K562 (cell line): ENCODE results near the gene GLYAT. TPM values are rescaled to one million over a fixed set of nuclear protein-coding genes. Genes with fewer than 3 reads are reported as not detected.

Experiments
- ATAC-seq: fragments of 200-7000 bp; cut with Tn5 transposase; 3 replicates; pipeline ENCODE4 v1.9.1; 2020; ENCODE audit warnings: moderate library complexity
- BruUV-seq: library from RNA; stranded (reverse); fragments of 400-500 nt; replicated peaks from 2 replicates; lab custom pipeline; 2021; lab: Mats Ljungman, UMichigan
- CTCF ChIA-PET: fragments of 300-600 bp; formaldehyde crosslinking; extraction: SDS; loops from one replicate; lab custom pipeline; 2021; ENCODE audit warnings: low intra/inter-chr PET ratio; lab: Yijun Ruan, JAX
- POLR2A ChIA-PET: fragments of 300-600, 350-650 bp; sonication (Branson Sonifier 250); formaldehyde crosslinking; extraction: SDS; loops from one replicate; lab custom pipeline; 2021; ENCODE audit warnings: antibody characterized with exemption, inconsistent platforms; lab: Yijun Ruan, JAX
- DNase-seq, 4 experiments: peaks; one replicate each; pipeline versions ENCODE4 v3.0.0 to v3.0.0-alpha.2; 2011 to 2018; ENCODE audit warnings: low spot score in 3 of 4, mixed read lengths in 3 of 4; ENCODE audit errors: extremely low read depth in 1 of 4
- FAIRE-seq: peaks from 2 replicates; lab custom pipeline; 2011; peaks lifted over from hg19 to GRCh38; lab: Jason Lieb, UNC
- H2AFZ ChIP-seq: 2 replicates; pipeline ENCODE4 v1.6.0; 2011; ENCODE audit warnings: low read depth, low read length, control low read depth, inconsistent platforms
- H3K27ac ChIP-seq: fragments of 200-600 bp; 3 replicates; pipeline ENCODE4 v1.8.0; 2011; ENCODE audit warnings: low read depth, mild to moderate bottlenecking, control low read depth, inconsistent platforms, low read length, moderate library complexity, mixed read lengths; ENCODE audit errors: extremely low read depth
- H3K27me3 ChIP-seq, 2 experiments: fragments of 300-600 bp in 1 of 2; 2 replicates in 1 of 2; 3 replicates in 1 of 2; pipeline versions ENCODE4 v1.6.0 to v1.8.0; 2011; ENCODE audit warnings: inconsistent platforms in 2 of 2, low read length in 2 of 2, mild to moderate bottlenecking in 1 of 2, mixed read lengths in 1 of 2, moderate library complexity in 1 of 2; ENCODE audit not compliant: control insufficient read depth in 2 of 2, insufficient read depth in 2 of 2
- H3K36me3 ChIP-seq: fragments of 300-600 bp; 3 replicates; pipeline ENCODE4 v1.8.0; 2011; ENCODE audit warnings: mild to moderate bottlenecking, low read length, inconsistent platforms; ENCODE audit not compliant: control insufficient read depth, insufficient read depth
- H3K4me1 ChIP-seq, 2 experiments: fragments of 200-600 bp in 1 of 2; replicated peaks in 1 of 2; 2 replicates in 1 of 2; 3 replicates in 1 of 2; pipeline versions ENCODE4 v1.5.1 to v1.8.0; 2011; ENCODE audit warnings: inconsistent platforms in 2 of 2, low read length in 2 of 2, mild to moderate bottlenecking in 1 of 2, mixed read lengths in 1 of 2, moderate library complexity in 1 of 2; ENCODE audit not compliant: control insufficient read depth in 2 of 2, insufficient read depth in 2 of 2
- H3K4me2 ChIP-seq: 2 replicates; pipeline ENCODE4 v1.6.1; 2011; ENCODE audit warnings: low read length, control low read depth, inconsistent platforms, mixed read lengths; ENCODE audit not compliant: insufficient read depth
- H3K4me3 ChIP-seq: fragments of 200-600 bp; sonication (generic), shearing (Covaris generic); 2 replicates; pipeline ENCODE4 v1.5.1; 2016; ENCODE audit warnings: control low read depth, inconsistent platforms
- H3K79me2 ChIP-seq: fragments of 200-600 bp; 3 replicates; pipeline ENCODE4 v1.8.0; 2011; ENCODE audit warnings: low read length, inconsistent platforms; ENCODE audit not compliant: control insufficient read depth, insufficient read depth
- H3K9ac ChIP-seq, 2 experiments: 2 replicates each; pipeline versions ENCODE4 v1.6.0 to v1.6.1; 2011; ENCODE audit warnings: low read depth in 2 of 2, low read length in 2 of 2, control low read depth in 1 of 2, inconsistent platforms in 1 of 2, mild to moderate bottlenecking in 1 of 2, mixed read lengths in 1 of 2; ENCODE audit not compliant: insufficient read depth in 1 of 2
- H3K9me1 ChIP-seq: one replicate; pipeline ENCODE4 v1.6.0; 2011; ENCODE audit warnings: inconsistent platforms, mild to moderate bottlenecking, low read length, moderate library complexity; ENCODE audit not compliant: control insufficient read depth, insufficient read depth
- H3K9me3 ChIP-seq: replicated peaks from 2 replicates; pipeline ENCODE4 v1.5.1; 2011; ENCODE audit warnings: low read depth, low read length, inconsistent platforms; ENCODE audit not compliant: control insufficient read depth, insufficient read depth
- H4K20me1 ChIP-seq: replicated peaks from 2 replicates; pipeline ENCODE4 v1.6.1; 2011; ENCODE audit warnings: low read length, inconsistent platforms, mixed read lengths; ENCODE audit not compliant: control insufficient read depth, insufficient read depth
- BRD4 ChIP-seq: fragments of 200-600 bp; sonication (generic); IDR thresholded peaks from 2 replicates; pipeline ENCODE4 v1.6.1; 2017; ENCODE audit warnings: inconsistent platforms
- CBX5 ChIP-seq: IDR thresholded peaks from 2 replicates; pipeline ENCODE4 v1.6.1; 2014; ENCODE audit warnings: low read depth, borderline replicate concordance
- CXXC5 ChIP-seq: fragments of 250-450 bp; sonication (Bioruptor Pico); IDR thresholded peaks from 2 replicates; pipeline ENCODE4 v1.8.0; 2022; ENCODE audit warnings: inconsistent platforms, mild to moderate bottlenecking, moderate library complexity
- DMBX1 ChIP-seq: fragments of 250-450 bp; sonication (Bioruptor Pico); IDR thresholded peaks from 2 replicates; pipeline ENCODE4 v1.8.0; 2022; ENCODE audit warnings: inconsistent platforms, mild to moderate bottlenecking, moderate library complexity, borderline replicate concordance
- FOXJ3 ChIP-seq: sonication (generic); formaldehyde crosslinking; IDR thresholded peaks from 2 replicates; pipeline ENCODE4 v1.4.0; 2020; ENCODE audit warnings: mild to moderate bottlenecking, missing genetic modification reagents
- FOXO4 ChIP-seq: fragments of 450-650 bp; formaldehyde crosslinking; IDR thresholded peaks from 2 replicates; pipeline ENCODE4 v1.4.0; 2020; ENCODE audit warnings: mild to moderate bottlenecking, moderate library complexity
- GATAD2B ChIP-seq: fragments of 450-650 bp; IDR thresholded peaks from 2 replicates; pipeline ENCODE4 v1.6.1; 2017; ENCODE audit warnings: mild to moderate bottlenecking, borderline replicate concordance
- HDGF ChIP-seq: fragments of 450-650 bp; IDR thresholded peaks from 2 replicates; pipeline ENCODE4 v1.6.1; 2016
- HOXB6 ChIP-seq: fragments of 250-450 bp; sonication (Bioruptor Pico); IDR thresholded peaks from 2 replicates; pipeline ENCODE4 v1.5.1; 2022; ENCODE audit warnings: mild to moderate bottlenecking, borderline replicate concordance
- KLF13 ChIP-seq: fragments of 450-650 bp; IDR thresholded peaks from 2 replicates; pipeline ENCODE4 v1.6.1; 2016; ENCODE audit warnings: missing genetic modification characterization, low read depth, mild to moderate bottlenecking, missing compliant biosample characterization, moderate library complexity, borderline replicate concordance
- MAX ChIP-seq: sonication (generic); formaldehyde crosslinking; IDR thresholded peaks from 2 replicates; pipeline ENCODE4 v1.9.0; 2022; ENCODE audit warnings: mild to moderate bottlenecking, missing genetic modification reagents
- SLC30A9 ChIP-seq: fragments of 250-450 bp; sonication (Bioruptor Pico); IDR thresholded peaks from 2 replicates; pipeline ENCODE4 v1.8.0; 2022; ENCODE audit warnings: mild to moderate bottlenecking, moderate library complexity
- ZC3H8 ChIP-seq: fragments of 450-650 bp; IDR thresholded peaks from 2 replicates; pipeline ENCODE4 v1.6.1; 2017
- ZEB2 ChIP-seq: fragments of 450-650 bp; IDR thresholded peaks from 2 replicates; pipeline ENCODE4 v1.6.1; 2016
- ZNF589 ChIP-seq: fragments of 200-800 bp; sonication (Bioruptor generic); IDR thresholded peaks from 2 replicates; pipeline ENCODE4 v1.6.1; 2016; ENCODE audit warnings: low read depth, missing genetic modification characterization, missing compliant biosample characterization
- ZNF644 ChIP-seq: fragments of 200-800 bp; sonication (Bioruptor generic); IDR thresholded peaks from 2 replicates; pipeline ENCODE4 v1.6.1; 2016; ENCODE audit warnings: low read depth, missing genetic modification characterization, missing compliant biosample characterization
- WGBS: fragments of 100-300 bp; shearing (Covaris generic); methylation state at CpG from one replicate; pipeline ENCODE4 v1.1.6; 2016; ENCODE audit warnings: low coverage, mixed read lengths; ENCODE audit not compliant: insufficient coverage; ENCODE audit errors: missing lambda C conversion rate; 5-methylcytosine and 5-hydroxymethylcytosine counted together
- in situ Hi-C: fragments of 300-500 bp; cut with MboI; formaldehyde crosslinking; loops from 4 replicates; pipeline ENCODE4 v1.15.0; 2018; ENCODE audit warnings: inconsistent platforms, mixed read lengths
- intact Hi-C: fragments of 100-400 bp; cut with micrococcal nuclease; formaldehyde crosslinking; loops from 2 replicates; pipeline ENCODE4 v1.14.2; 2022
- polyA plus RNA-seq, 8 experiments: library from polyadenylated mRNA; depleted of rRNA in 4 of 8; stranded (reverse) in 5 of 8; unstranded in 3 of 8; fragments of >200 nt; fragmentation: Nextera tagmentation in 2 of 8; fragmentation: Illumina TruSeq in 1 of 8; extraction: Ambion mirVana in 2 of 8; extraction: Trizol in 1 of 8; gene quantifications; 2 replicates each; pipeline versions ENCODE4 v1.2.1 to v1.2.3, GENCODE V29; 2011 to 2014; ENCODE audit warnings: inconsistent platforms in 1 of 8, missing spikeins in 1 of 8
- total RNA-seq, 7 experiments: library from RNA; depleted of rRNA in 6 of 7; stranded (reverse); fragments of >200 nt in 6 of 7; fragmentation: Illumina TruSeq in 2 of 7; extraction: Trizol in 2 of 7; gene quantifications; 2 replicates each; pipeline versions ENCODE4 v1.2.1 to v1.2.3, GENCODE V29; 2011 to 2021; ENCODE audit warnings: low replicate concordance in 1 of 7

GLYAT gene
- total and polyA plus RNA-seq, 9 of the 15 experiments (the other 6 are each of a cell fraction or from before 2014, with no cell fraction given), result not detected

GRCh38 chr11:58769308-58769707 is 37.6 kb upstream of the GLYAT start (continued):
- TF ChIP-seq MAX (CRISPR knock-in tag), result no peak
- no peak for TF ChIP-seq HDGF
- TF ChIP-seq DMBX1 (CRISPR knock-in tag), result no peak
- TF ChIP-seq FOXJ3 (CRISPR knock-in tag), result no peak
- no peak for TF ChIP-seq GATAD2B
- TF ChIP-seq ZNF644, result no peak
- no peak for TF ChIP-seq HOXB6 (CRISPR knock-in tag)
- TF ChIP-seq CXXC5 (CRISPR knock-in tag), result peak; percentile 60; the same call in 1 of the 2 replicates
- no peak for TF ChIP-seq CBX5

GRCh38 chr11:58768137-58768536 is 36.4 kb upstream of the GLYAT start:
- DNase-seq, result no peak
- peak overlapping the region; percentile 16 for H2AFZ ChIP-seq
- peaks cover 6 to 51% of the 10 kb centered on the region in 2 experiments; a peak in 4 of 5 replicates for H3K4me1 ChIP-seq
- no peak overlapping the region for H3K27ac ChIP-seq
- H3K27me3 ChIP-seq, result no peaks in the 10 kb centered on the region
- no peaks in the 10 kb centered on the region for H3K36me3 ChIP-seq
- ChIA-PET POLR2A (interaction anchor here (0.9 kb wide), 1 partner anchor 189 kb away, joined by 3 read pairs; the partner anchor contains the start of gene ZFP91), CTCF (no interaction called here)
- intact Hi-C loops (no loop called here), in situ Hi-C loops (no loop called here)
- no peak overlapping the region for H3K4me3 ChIP-seq
- WGBS, result 46% methylated on average over 2 of the region's 2 CpGs
- ATAC-seq, result no peak
- no peak overlapping the region for H3K9ac ChIP-seq
- H3K4me2 ChIP-seq, result no peak overlapping the region
- BruUV-seq, result no TSS peak
- FAIRE-seq, result no peak
- H3K9me3 ChIP-seq, result no peaks in the 10 kb centered on the region
- H3K79me2 ChIP-seq, result peaks cover 13% of the 10 kb centered on the region
- no peaks in the 10 kb centered on the region for H4K20me1 ChIP-seq
- TF ChIP-seq ZEB2 (no peak), FOXO4 (no peak), ZNF589 (CRISPR knock-in tag) (no peak), SLC30A9 (no peak), KLF13 (tag) (no peak), BRD4 (no peak), ZC3H8 (no peak)
- H3K9me1 ChIP-seq, result no peaks in the 10 kb centered on the region
